Colonic mucosa (tissue), 4 donors: ENCODE measurements around the gene KIF7. TPM values are rescaled to one million over a fixed set of nuclear protein-coding genes. Genes with fewer than 3 reads are reported as not detected.
A peak's percentile ranks its signal among the peaks of the same experiment; 100 is the strongest.

Experiments used
- DNase-seq: peaks from one replicate; pipeline ENCODE4 v3.0.0-alpha.2; 2020
- H3K27ac ChIP-seq: fragments of 200-600 bp; one replicate; pipeline ENCODE4 v1.8.0; 2021
- H3K27me3 ChIP-seq: fragments of 200-600 bp; one replicate; pipeline ENCODE4 v1.8.0; 2021
- H3K36me3 ChIP-seq: fragments of 200-600 bp; one replicate; pipeline ENCODE4 v1.8.0; 2021
- H3K4me1 ChIP-seq: fragments of 200-600 bp; one replicate; pipeline ENCODE4 v1.8.0; 2021; ENCODE audit warnings: mild to moderate bottlenecking
- H3K4me3 ChIP-seq: fragments of 200-600 bp; one replicate; pipeline ENCODE4 v1.8.0; 2021
- H3K9ac ChIP-seq, 2 donors: one replicate each; pipeline ENCODE4 v1.7.0; 2013; ENCODE audit warnings: control low read depth in 2 of 2, low read depth in 2 of 2, low read length in 2 of 2
- H3K9me3 ChIP-seq: fragments of 200-600 bp; one replicate; pipeline ENCODE4 v1.8.0; 2021
- CTCF ChIP-seq: fragments of 200-600 bp; IDR thresholded peaks from one replicate; pipeline ENCODE4 v1.8.0; 2022; ENCODE audit warnings: antibody characterized with exemption, mild to moderate bottlenecking
- intact Hi-C: fragments of 100-400 bp; cut with DNase I; formaldehyde crosslinking; loops from one replicate; pipeline ENCODE4 v1.14.1; 2022
- total RNA-seq, 2 donors: library from RNA; stranded (reverse); fragmentation: NEBNext Ultra II Directional in 1 of 2; extraction: Animal tissue kit (Norgen Biotek cat#: 25700) in 1 of 2; gene quantifications; one replicate each; pipeline ENCODE4 v1.2.1, GENCODE V29; 2021
- donor health status: healthy.
- donor health status: DM: no; HTN: no; CAD: no.
- donor health status: DM: no; HTN: no; CAD: no.

KIF7 gene
- total RNA-seq, 2 donors from 2014 or later: 1.1 to 1.2 TPM

- no peak for DNase-seq
- H3K4me1 ChIP-seq: peaks cover 3% of the 10 kb centered on the region
- no peak overlapping the region for H3K9ac ChIP-seq
- intact Hi-C loops: no loop called here
- no peak for TF ChIP-seq CTCF
- no peak overlapping the region for H3K4me3 ChIP-seq
- no peaks in the 10 kb centered on the region for H3K9me3 ChIP-seq
- H3K27me3 ChIP-seq: peaks cover 12% of the 10 kb centered on the region
- H3K27ac ChIP-seq: no peak overlapping the region
- H3K36me3 ChIP-seq: no peaks in the 10 kb centered on the region
These were observed 2.5 kb upstream of the KIF7 start for GRCh38 chr15:89657686-89658200.

DNA sequence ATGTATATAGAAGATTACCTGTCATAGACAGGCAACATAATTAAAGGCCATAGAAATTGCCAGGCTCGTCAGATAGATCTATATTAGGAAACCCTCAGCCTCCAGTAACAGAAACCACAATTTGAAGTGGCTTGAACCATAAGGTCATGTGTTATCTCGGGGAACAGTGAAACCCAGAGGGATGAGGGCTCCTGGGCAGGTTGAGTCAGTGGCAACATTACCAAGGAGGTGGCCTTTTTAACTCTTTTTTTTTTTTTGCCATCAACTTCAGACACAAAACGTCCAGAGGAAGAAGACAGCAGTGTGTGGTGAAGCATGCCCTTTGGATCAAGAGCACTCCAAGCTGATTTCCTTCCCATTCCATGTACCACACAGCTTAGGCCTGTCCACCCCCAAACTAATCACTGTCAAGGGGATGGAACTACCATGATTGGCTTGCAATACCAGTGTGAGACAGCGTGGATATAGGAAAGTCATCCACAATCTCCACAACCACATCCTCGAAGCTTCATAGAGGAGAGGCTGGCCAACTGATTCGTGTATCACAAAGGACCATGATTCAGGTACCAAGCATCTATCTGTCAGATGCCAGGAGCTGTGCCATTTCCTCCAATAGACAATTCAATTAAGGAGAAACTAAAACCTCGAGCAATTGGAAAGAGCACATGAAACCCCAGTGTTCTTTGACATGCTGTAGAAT is 999 bp upstream of the KIF7 start:
- intact Hi-C loops: no loop called here
- H3K9me3 ChIP-seq: no peaks in the 10 kb centered on the region
- no peak overlapping the region for H3K4me3 ChIP-seq
- H3K27ac ChIP-seq: no peak overlapping the region
- H3K9ac ChIP-seq: no peak overlapping the region
- TF ChIP-seq CTCF: no peak
- H3K4me1 ChIP-seq: peaks cover 3% of the 10 kb centered on the region
- DNase-seq: no peak
- peaks cover 12% of the 10 kb centered on the region for H3K27me3 ChIP-seq
- no peaks in the 10 kb centered on the region for H3K36me3 ChIP-seq

DNA sequence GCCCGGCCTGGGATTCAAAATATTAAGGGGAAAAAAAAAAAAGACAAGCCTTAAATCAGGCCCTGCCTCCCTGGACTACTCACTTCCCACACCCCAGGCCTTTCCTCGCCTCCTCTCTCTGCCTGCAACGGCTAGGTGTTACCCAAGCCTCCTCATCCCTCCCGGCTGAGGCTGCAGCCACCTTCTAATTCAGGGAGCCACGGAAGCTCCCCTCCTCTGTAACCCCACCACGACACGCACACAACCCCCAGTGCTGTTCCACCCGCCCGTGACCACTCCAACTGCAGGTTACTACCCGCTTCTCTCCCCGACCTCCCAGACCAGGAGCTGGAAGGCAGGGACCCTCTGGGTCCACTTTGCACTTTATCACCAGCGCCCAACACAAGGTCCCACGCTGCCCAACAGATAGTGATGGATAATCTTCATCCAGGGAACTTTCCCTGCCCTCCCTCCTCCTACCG is 936 bp downstream of the KIF7 start:
- H3K4me1 ChIP-seq: peaks cover 3% of the 10 kb centered on the region
- peak overlapping the region; percentile 52 for H3K4me3 ChIP-seq
- no peak for TF ChIP-seq CTCF
- DNase-seq: no peak
- H3K36me3 ChIP-seq: no peaks in the 10 kb centered on the region
- peaks cover 12% of the 10 kb centered on the region for H3K27me3 ChIP-seq
- H3K9ac ChIP-seq: peak overlapping the region; percentile 9 to 78
- H3K9me3 ChIP-seq: no peaks in the 10 kb centered on the region
- H3K27ac ChIP-seq: no peak overlapping the region
- intact Hi-C loops: no loop called here

- Histone ChIP-seq H3K27me3 (peaks cover 12% of the 10 kb centered on the region), H3K9ac (no peak overlapping the region), H3K36me3 (no peaks in the 10 kb centered on the region), H3K9me3 (no peaks in the 10 kb centered on the region), H3K4me1 (peaks cover 3% of the 10 kb centered on the region), H3K4me3 (no peak overlapping the region), H3K27ac (no peak overlapping the region)
- no peak for TF ChIP-seq CTCF
- intact Hi-C loops: no loop called here
- DNase-seq: no peak
These were observed 1.7 kb downstream of the KIF7 start for GRCh38 chr15:89653578-89653977.

DNA sequence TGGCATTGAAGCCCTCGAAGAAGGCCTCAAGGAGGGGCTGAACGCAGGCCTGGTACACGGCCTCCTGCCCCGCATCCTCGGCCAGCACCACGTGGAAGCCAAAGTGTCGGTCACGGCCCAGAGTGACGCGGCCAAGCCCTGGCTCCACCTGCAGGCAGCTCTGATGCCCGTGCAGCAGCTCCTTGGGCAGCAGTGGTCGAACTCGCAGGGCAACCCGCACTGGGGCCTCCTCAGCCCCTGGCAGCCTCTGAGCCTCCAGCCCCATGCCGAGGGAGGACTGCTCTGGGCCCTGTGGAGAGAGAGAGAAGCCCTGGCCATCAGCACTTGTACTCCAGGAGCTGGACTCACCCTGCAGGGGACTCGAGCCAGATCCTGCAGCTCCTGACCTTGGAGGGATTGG is 2.6 kb downstream of the KIF7 start:
- intact Hi-C loops: no loop called here
- Histone ChIP-seq H3K36me3 (no peaks in the 10 kb centered on the region), H3K4me3 (no peak overlapping the region), H3K27me3 (peaks cover 12% of the 10 kb centered on the region), H3K9ac (no peak overlapping the region), H3K27ac (no peak overlapping the region), H3K9me3 (no peaks in the 10 kb centered on the region), H3K4me1 (peaks cover 3% of the 10 kb centered on the region)
- TF ChIP-seq CTCF: no peak
- no peak for DNase-seq
